HEK293 (cell line): ENCODE data around the gene PRTN3.

Experiments used
- GLI2 ChIP-seq: fragments of 450-650 bp; formaldehyde crosslinking; IDR thresholded peaks from 2 replicates; pipeline ENCODE4; 2017; ENCODE audit warnings: missing biosample characterization, missing genetic modification characterization, low read depth, borderline replicate concordance
- ZNF530 ChIP-seq: fragments of 450-650 bp; formaldehyde crosslinking; IDR thresholded peaks from 2 replicates; pipeline ENCODE4 v1.5.1; 2016; ENCODE audit warnings: low read depth, missing biosample characterization, missing genetic modification characterization

DNA sequence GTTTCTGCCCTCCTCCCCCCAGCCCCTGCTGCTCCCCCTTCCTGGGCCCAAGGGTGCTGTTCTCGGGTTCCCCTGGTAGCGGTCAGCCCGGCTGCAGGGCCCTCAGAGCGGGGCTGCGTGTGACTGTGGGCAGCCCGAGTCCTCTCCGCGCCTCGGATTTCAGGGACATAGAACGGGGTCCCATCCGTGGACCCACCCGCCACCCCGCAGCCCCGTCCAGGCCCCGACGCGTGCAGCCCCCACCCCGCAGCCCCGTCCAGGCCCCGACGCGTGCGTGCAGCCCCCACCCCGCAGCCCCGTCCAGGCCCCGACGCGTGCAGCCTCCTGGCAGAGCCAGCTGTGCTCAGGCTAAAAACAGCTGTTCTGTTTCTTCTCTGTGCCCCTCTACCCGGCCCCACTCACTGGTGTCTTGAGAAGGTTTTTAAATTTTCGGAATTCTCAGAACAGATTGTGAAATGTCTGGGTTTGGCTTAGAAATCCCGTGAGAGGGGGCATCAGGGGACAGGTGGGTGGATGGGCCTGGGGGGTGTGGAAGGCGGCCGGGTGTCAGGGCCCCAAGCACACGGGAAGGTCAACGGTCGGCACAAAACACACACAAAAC lies 5.5 kb upstream of the PRTN3 start:
- TF ChIP-seq GLI2 (tag by site-specific recombination) (no peak), ZNF530 (tag by site-specific recombination) (no peak)
